Calu3 (cell line): ENCODE results near the gene PPP4R3A. TPM values are rescaled to one million over a fixed set of nuclear protein-coding genes. Genes with fewer than 3 reads are reported as not detected.
"Not testable (repeated sequence)": the region's sequence is repeated elsewhere in the genome, so short reads cannot be mapped to it uniquely, and the experiment has no call there.

Experiments
- BruUV-seq: library from RNA; stranded (reverse); fragments of 400-500 nt; replicated peaks from 2 replicates; lab custom pipeline; 2021; lab: Mats Ljungman, UMichigan
- CTCF ChIA-PET: fragments of 300-600 bp; sonication (Branson Sonifier 250); formaldehyde crosslinking; loops from one replicate; lab custom pipeline; 2022; ENCODE audit warnings: antibody characterized with exemption; lab: Charles Lee
- DNase-seq: peaks from one replicate; pipeline ENCODE4 v3.0.0; 2022
- H3K27ac Mint-ChIP-seq: one replicate; pipeline ENCODE4 v1.8.0; 2022; ENCODE audit warnings: mixed read lengths; ENCODE audit not compliant: unreplicated experiment
- H3K27me3 Mint-ChIP-seq: one replicate; pipeline ENCODE4 v1.8.0; 2022; ENCODE audit warnings: mixed read lengths; ENCODE audit not compliant: unreplicated experiment
- H3K36me3 Mint-ChIP-seq: one replicate; pipeline ENCODE4 v1.8.0; 2022; ENCODE audit warnings: mild to moderate bottlenecking, moderate library complexity, mixed read lengths; ENCODE audit not compliant: insufficient read depth, unreplicated experiment
- H3K4me1 Mint-ChIP-seq: one replicate; pipeline ENCODE4 v1.8.0; 2022; ENCODE audit warnings: mild to moderate bottlenecking, low read depth, mixed read lengths; ENCODE audit not compliant: unreplicated experiment
- H3K4me3 Mint-ChIP-seq: one replicate; pipeline ENCODE4 v1.8.0; 2022; ENCODE audit warnings: mild to moderate bottlenecking, low read depth, moderate library complexity, mixed read lengths; ENCODE audit not compliant: unreplicated experiment
- H3K9me3 Mint-ChIP-seq: one replicate; pipeline ENCODE4 v1.8.0; 2022; ENCODE audit warnings: low read depth, mixed read lengths; ENCODE audit not compliant: unreplicated experiment
- intact Hi-C: fragments of 100-400 bp; cut with micrococcal nuclease; formaldehyde crosslinking; loops from one replicate; pipeline ENCODE4 v1.10.0; 2022; ENCODE audit not compliant: unreplicated experiment
- total RNA-seq: library from RNA; stranded (reverse); gene quantifications from 2 replicates; pipeline ENCODE4 v1.2.3, GENCODE V29; 2022
- TF ChIP-seq, protein P1 (sequence below): fragments of 200-600 bp; IDR thresholded peaks from one replicate; pipeline ENCODE4 v1.8.0; 2022; ENCODE audit warnings: antibody characterized with exemption; ENCODE audit not compliant: unreplicated experiment

PPP4R3A gene
- total RNA-seq, 1 experiment from 2014 or later = 82.2 TPM

GRCh38 chr14:91545946-91546716 lies 36.0 kb upstream of the PPP4R3A start:
- CTCF ChIA-PET = no interaction called here
- DNase-seq = no peak
- BruUV-seq = no TSS peak
- Mint-ChIP-seq H3K4me3 (no peak overlapping the region), H3K4me1 (no peaks in the 10 kb centered on the region), H3K36me3 (no peaks in the 10 kb centered on the region), H3K9me3 (peaks cover 9% of the 10 kb centered on the region), H3K27me3 (no peaks in the 10 kb centered on the region), H3K27ac (no peak overlapping the region)
- intact Hi-C loops = no loop called here
- TF ChIP-seq, protein P1, sequence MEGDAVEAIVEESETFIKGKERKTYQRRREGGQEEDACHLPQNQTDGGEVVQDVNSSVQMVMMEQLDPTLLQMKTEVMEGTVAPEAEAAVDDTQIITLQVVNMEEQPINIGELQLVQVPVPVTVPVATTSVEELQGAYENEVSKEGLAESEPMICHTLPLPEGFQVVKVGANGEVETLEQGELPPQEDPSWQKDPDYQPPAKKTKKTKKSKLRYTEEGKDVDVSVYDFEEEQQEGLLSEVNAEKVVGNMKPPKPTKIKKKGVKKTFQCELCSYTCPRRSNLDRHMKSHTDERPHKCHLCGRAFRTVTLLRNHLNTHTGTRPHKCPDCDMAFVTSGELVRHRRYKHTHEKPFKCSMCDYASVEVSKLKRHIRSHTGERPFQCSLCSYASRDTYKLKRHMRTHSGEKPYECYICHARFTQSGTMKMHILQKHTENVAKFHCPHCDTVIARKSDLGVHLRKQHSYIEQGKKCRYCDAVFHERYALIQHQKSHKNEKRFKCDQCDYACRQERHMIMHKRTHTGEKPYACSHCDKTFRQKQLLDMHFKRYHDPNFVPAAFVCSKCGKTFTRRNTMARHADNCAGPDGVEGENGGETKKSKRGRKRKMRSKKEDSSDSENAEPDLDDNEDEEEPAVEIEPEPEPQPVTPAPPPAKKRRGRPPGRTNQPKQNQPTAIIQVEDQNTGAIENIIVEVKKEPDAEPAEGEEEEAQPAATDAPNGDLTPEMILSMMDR = no peak

GRCh38 chr14:91545204-91545603 lies 35.1 kb upstream of the PPP4R3A start:
- DNase-seq = no peak
- peaks cover 11% of the 10 kb centered on the region for H3K9me3 Mint-ChIP-seq
- no peak overlapping the region for H3K27ac Mint-ChIP-seq
- CTCF ChIA-PET = no interaction called here
- no peak overlapping the region for H3K4me3 Mint-ChIP-seq
- TF ChIP-seq, protein P1 = no peak
- intact Hi-C loops = no loop called here
- H3K4me1 Mint-ChIP-seq = no peaks in the 10 kb centered on the region
- H3K27me3 Mint-ChIP-seq = no peaks in the 10 kb centered on the region
- H3K36me3 Mint-ChIP-seq = no peaks in the 10 kb centered on the region
- BruUV-seq = no TSS peak

DNA sequence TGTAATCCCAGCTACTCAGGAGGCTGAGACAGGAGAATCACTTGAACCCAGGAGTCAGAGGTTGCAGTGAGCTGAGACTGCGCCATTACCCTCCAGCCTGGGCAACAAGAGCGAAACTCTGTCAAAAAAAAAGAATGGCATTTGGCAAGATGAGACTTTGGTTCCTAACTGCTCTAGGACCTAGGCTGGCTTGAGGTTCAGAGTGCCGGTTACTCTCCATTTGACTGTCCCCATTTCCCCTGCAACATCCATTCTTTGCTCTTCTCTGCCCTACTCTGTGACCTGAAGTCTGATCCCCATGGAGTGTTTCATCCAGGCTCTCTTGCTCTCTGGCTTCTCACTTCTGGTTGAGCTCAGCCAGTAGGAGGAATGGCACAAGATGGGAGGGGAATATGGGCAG lies 26.2 kb upstream of the PPP4R3A start:
- peaks cover 11% of the 10 kb centered on the region for H3K9me3 Mint-ChIP-seq
- no peak overlapping the region for H3K27ac Mint-ChIP-seq
- CTCF ChIA-PET = no interaction called here
- TF ChIP-seq, protein P1 = no peak
- intact Hi-C loops = no loop called here
- H3K27me3 Mint-ChIP-seq = no peaks in the 10 kb centered on the region
- no TSS peak for BruUV-seq
- DNase-seq = no peak
- H3K4me3 Mint-ChIP-seq = no peak overlapping the region
- no peaks in the 10 kb centered on the region for H3K4me1 Mint-ChIP-seq
- H3K36me3 Mint-ChIP-seq = peaks cover 4% of the 10 kb centered on the region

DNA sequence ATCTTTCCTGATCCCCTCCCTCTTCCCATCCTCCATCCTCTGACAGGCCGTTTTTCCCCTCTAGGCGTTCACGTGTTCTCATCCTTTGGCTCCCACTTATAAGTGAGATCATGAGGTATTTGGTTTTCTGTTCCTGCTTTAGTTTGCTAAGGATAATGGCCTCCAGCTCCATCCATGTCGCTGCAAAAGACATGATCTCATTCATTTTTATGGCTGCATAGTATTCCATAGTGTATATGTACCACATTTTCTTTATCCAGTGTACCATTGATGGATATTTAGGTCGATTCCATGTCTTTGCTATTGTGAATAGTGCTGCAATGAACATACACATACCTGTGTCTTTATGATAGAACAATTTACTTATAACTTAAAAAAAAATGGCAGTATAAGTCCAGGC lies 23.9 kb upstream of the PPP4R3A start:
- H3K36me3 Mint-ChIP-seq, H3K4me1 Mint-ChIP-seq, H3K27me3 Mint-ChIP-seq, H3K4me3 Mint-ChIP-seq, H3K27ac Mint-ChIP-seq, BruUV-seq, H3K9me3 Mint-ChIP-seq, intact Hi-C loops, CTCF ChIA-PET, DNase-seq: not testable (repeated sequence)

DNA sequence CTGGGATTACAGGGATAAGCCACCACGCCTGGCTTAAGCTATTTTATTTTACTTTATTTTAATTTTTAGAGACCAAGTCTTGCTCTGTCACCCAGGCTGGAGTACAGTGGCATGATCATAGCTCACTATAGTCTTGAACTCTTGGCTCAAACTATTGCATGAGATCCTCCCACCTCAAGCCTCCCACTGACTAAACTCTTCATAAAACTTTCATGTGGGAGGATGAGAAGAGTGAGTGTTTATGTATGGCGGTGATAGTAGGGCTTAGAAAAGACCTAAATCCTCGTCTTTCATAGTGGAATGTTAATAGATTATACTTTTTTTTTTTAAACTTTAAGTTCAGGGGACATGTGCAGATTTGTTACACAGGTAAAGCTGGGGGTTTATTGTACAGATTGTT lies 23.5 kb upstream of the PPP4R3A start:
- Mint-ChIP-seq H3K4me1 (no peaks in the 10 kb centered on the region), H3K27ac (no peak overlapping the region), H3K27me3 (no peaks in the 10 kb centered on the region), H3K4me3 (no peak overlapping the region), H3K36me3 (peaks cover 4% of the 10 kb centered on the region), H3K9me3 (peaks cover 4% of the 10 kb centered on the region)
- TF ChIP-seq, protein P1 = no peak
- intact Hi-C loops = no loop called here
- DNase-seq = no peak
- CTCF ChIA-PET = no interaction called here
- no TSS peak for BruUV-seq
